A673 (cell line): ENCODE data around the gene GPR158. TPM values are rescaled to one million over a fixed set of nuclear protein-coding genes. Genes with fewer than 3 reads are reported as not detected.

Experiments used
- BruUV-seq: library from RNA; stranded (reverse); fragments of 400-500 nt; replicated peaks from 2 replicates; lab custom pipeline; 2021; lab: Mats Ljungman, UMichigan
- CTCF ChIA-PET: fragments of 300-600 bp; sonication (Branson Sonifier 250); formaldehyde crosslinking; loops from one replicate; lab custom pipeline; 2022; ENCODE audit warnings: antibody characterized with exemption; lab: Charles Lee
- POLR2A ChIA-PET: fragments of 300-600 bp; sonication (Branson Sonifier 250); formaldehyde crosslinking; loops from one replicate; lab custom pipeline; 2022; ENCODE audit warnings: antibody characterized with exemption; ENCODE audit not compliant: low non-redundant PET; lab: Charles Lee
- DNase-seq: peaks from one replicate; pipeline ENCODE4 v3.0.0-alpha.2; 2015; ENCODE audit warnings: low spot score
- H3K27ac ChIP-seq: fragments of 200-600 bp; sonication (generic); 2 replicates; pipeline ENCODE4 v1.5.1; 2016; ENCODE audit warnings: mixed run types, low read depth, mild to moderate bottlenecking, mixed read lengths, antibody characterized with exemption, low read length; ENCODE audit not compliant: poor library complexity, severe bottlenecking
- H3K27me3 ChIP-seq: fragments of 200-600 bp; sonication (generic); replicated peaks from 2 replicates; pipeline ENCODE4 v1.6.1; 2017; ENCODE audit warnings: mixed run types, low read depth, mild to moderate bottlenecking, mixed read lengths, antibody characterized with exemption, low read length; ENCODE audit not compliant: insufficient read depth, poor library complexity
- H3K36me3 ChIP-seq: fragments of 200-600 bp; sonication (generic); 2 replicates; pipeline ENCODE4 v1.6.1; 2016; ENCODE audit warnings: mixed run types, mild to moderate bottlenecking, mixed read lengths, antibody characterized with exemption, low read length; ENCODE audit not compliant: insufficient read depth, poor library complexity, severe bottlenecking
- H3K4me1 ChIP-seq: fragments of 200-600 bp; sonication (generic); 2 replicates; pipeline ENCODE4 v1.6.1; 2017; ENCODE audit warnings: mixed run types, mild to moderate bottlenecking, mixed read lengths, antibody characterized with exemption, low read length; ENCODE audit not compliant: insufficient read depth, poor library complexity, severe bottlenecking
- H3K4me3 ChIP-seq: fragments of 200-600 bp; sonication (generic); 2 replicates; pipeline ENCODE4 v1.5.1; 2016; ENCODE audit warnings: low read depth, mixed run types, mild to moderate bottlenecking, mixed read lengths, low read length; ENCODE audit not compliant: poor library complexity, severe bottlenecking
- H3K9me3 ChIP-seq: fragments of 200-600 bp; sonication (generic); 2 replicates; pipeline ENCODE4 v1.6.1; 2016; ENCODE audit warnings: mixed run types, low read depth, mild to moderate bottlenecking, mixed read lengths, antibody characterized with exemption, low read length; ENCODE audit not compliant: poor library complexity, severe bottlenecking
- CTCF ChIP-seq: fragments of 300-800, 200-600 bp; sonication (generic); conservative IDR thresholded peaks from 2 replicates; pipeline ENCODE4 v1.5.1; 2017; ENCODE audit warnings: low read depth, mild to moderate bottlenecking, antibody characterized with exemption, low read length, moderate library complexity, mixed read lengths
- EZH2 ChIP-seq: fragments of 200-600 bp; sonication (generic); IDR thresholded peaks from 2 replicates; pipeline ENCODE4 v1.6.1; 2017; ENCODE audit warnings: borderline replicate concordance, low read depth, mild to moderate bottlenecking, mixed read lengths, antibody characterized with exemption, low read length; ENCODE audit not compliant: poor library complexity, severe bottlenecking
- intact Hi-C: fragments of 100-400 bp; cut with micrococcal nuclease; formaldehyde crosslinking; loops from one replicate; pipeline ENCODE4 v1.10.0; 2022; ENCODE audit not compliant: unreplicated experiment
- total RNA-seq: library from RNA; stranded (reverse); gene quantifications from 2 replicates; pipeline ENCODE4 v1.2.3, GENCODE V29; 2021

Gene GPR158
- total RNA-seq, 1 experiment from 2014 or later: not detected

DNA sequence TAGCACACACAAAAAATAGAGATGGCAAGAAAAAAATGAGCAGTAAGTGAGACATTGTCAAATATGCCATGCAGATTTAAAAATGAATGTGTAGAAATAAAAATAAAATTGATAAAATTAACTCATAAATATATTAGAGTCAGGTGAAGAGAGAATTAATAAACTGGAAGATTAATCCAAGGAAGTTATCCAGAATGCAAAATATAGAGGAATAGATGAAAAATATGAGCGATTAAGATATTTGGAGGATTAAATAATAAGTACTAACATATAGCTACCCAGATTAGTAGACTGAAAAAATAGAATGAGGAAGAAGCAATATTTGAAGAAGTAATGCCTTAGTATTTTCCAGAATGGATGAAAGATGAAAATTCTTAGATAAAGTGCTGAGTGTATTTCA is 103.4 kb downstream of the GPR158 start:
- ChIA-PET CTCF (no interaction called here), POLR2A (no interaction called here)
- H3K4me3 ChIP-seq: no peak overlapping the region
- H3K4me1 ChIP-seq: no peaks in the 10 kb centered on the region
- H3K27ac ChIP-seq: no peak overlapping the region
- intact Hi-C loops: no loop called here
- peaks cover 4% of the 10 kb centered on the region for H3K27me3 ChIP-seq
- no peak for TF ChIP-seq CTCF
- TF ChIP-seq EZH2: no peak
- H3K36me3 ChIP-seq: no peaks in the 10 kb centered on the region
- H3K9me3 ChIP-seq: peaks cover 9% of the 10 kb centered on the region
- no peak for DNase-seq
- no TSS peak for BruUV-seq

- no TSS peak for BruUV-seq
- TF ChIP-seq EZH2 (no peak), CTCF (no peak)
- DNase-seq: no peak
- Histone ChIP-seq H3K27ac (no peak overlapping the region), H3K27me3 (peaks cover 4% of the 10 kb centered on the region), H3K9me3 (peaks cover 9% of the 10 kb centered on the region), H3K4me3 (no peak overlapping the region), H3K4me1 (no peaks in the 10 kb centered on the region), H3K36me3 (no peaks in the 10 kb centered on the region)
- ChIA-PET POLR2A (no interaction called here), CTCF (no interaction called here)
- intact Hi-C loops: no loop called here
Measured at GRCh38 chr10:25280076-25280475, 105.3 kb downstream of the GPR158 start.

GRCh38 chr10:25280573-25280972 is 105.8 kb downstream of the GPR158 start:
- CTCF ChIA-PET: no interaction called here
- DNase-seq: no peak
- H3K9me3 ChIP-seq: peaks cover 12% of the 10 kb centered on the region
- no peak overlapping the region for H3K27ac ChIP-seq
- no peak overlapping the region for H3K4me3 ChIP-seq
- H3K27me3 ChIP-seq: peaks cover 4% of the 10 kb centered on the region
- no peaks in the 10 kb centered on the region for H3K36me3 ChIP-seq
- TF ChIP-seq EZH2: no peak
- no peak for TF ChIP-seq CTCF
- intact Hi-C loops: no loop called here
- POLR2A ChIA-PET: no interaction called here
- H3K4me1 ChIP-seq: no peaks in the 10 kb centered on the region
- BruUV-seq: no TSS peak
